ACHN (cell line): Measurements from ENCODE around the gene KLHL30.
"Not testable (repeated sequence)": the region's sequence is repeated elsewhere in the genome, so short reads cannot be mapped to it uniquely, and the experiment has no call there.

ENCODE experiments used
- DNase-seq: peaks from one replicate; pipeline ENCODE4 v3.0.0-alpha.2; 2015
- in situ Hi-C: cut with HindIII; loops from 2 replicates; pipeline ENCODE4 v1.10.0; 2017; ENCODE audit warnings: low sequenced_read_pairs, low pct_ligation_motif_present, low pct_unique_long_range_greater_than_20kb

Gene KLHL30

DNA sequence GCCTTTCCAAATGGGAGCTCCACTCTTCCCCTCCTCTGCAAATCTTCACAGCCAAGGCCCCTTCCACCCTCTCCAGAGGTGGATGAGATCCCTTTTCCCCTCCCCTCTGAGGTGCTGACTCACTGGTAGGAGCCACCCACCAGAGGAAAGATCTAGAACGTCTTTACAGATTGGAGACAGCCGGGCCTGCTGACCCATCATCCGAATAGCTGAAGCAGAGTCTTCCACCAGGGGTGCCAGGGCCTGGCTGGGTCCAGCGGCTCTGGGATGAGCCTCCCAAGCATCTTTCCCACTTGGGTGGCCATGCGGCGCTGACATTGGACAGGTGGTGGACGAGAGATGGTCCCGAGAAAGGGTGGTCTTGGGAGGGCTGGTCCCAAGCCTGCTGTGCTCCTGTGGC, 29.3 kb downstream of the KLHL30 start:
- in situ Hi-C loops = no loop called here
- no peak for DNase-seq

GRCh38 chr2:238168196-238169047, 30.0 kb downstream of the KLHL30 start:
- in situ Hi-C loops = no loop called here
- no peak for DNase-seq

GRCh38 chr2:238169048-238169707, 30.7 kb downstream of the KLHL30 start:
- peak; percentile 56 for DNase-seq
- in situ Hi-C loops = no loop called here

DNA sequence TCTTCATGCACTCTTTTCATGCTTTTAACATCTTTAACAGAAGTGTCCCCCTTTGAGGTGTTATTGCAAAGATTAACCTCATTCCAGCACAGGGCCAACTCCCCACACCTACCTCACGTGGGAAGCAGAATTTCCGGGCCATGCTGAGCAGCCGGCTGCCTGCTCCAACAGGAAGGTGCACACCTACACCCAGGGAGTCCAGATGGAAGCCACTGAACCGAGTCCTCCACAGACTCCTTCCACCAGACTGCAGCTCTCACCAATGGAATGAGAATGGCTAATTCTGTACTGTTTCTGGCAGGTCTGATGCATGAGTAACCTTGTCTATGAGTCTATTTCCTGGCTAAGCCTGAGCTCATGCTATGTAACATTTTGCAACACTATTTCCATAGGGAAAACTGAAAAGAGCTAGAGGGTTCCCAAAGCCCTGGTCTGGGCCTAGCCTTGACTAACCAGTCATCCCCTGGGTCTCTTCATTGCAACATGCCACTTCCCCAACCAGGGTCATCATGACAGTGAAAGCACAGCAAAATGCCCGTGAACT, 31.3 kb downstream of the KLHL30 start:
- in situ Hi-C loops = no loop called here
- DNase-seq = peak; percentile 91

GRCh38 chr2:238170386-238171071, 32.1 kb downstream of the KLHL30 start:
- DNase-seq = no peak
- in situ Hi-C loops = no loop called here

DNA sequence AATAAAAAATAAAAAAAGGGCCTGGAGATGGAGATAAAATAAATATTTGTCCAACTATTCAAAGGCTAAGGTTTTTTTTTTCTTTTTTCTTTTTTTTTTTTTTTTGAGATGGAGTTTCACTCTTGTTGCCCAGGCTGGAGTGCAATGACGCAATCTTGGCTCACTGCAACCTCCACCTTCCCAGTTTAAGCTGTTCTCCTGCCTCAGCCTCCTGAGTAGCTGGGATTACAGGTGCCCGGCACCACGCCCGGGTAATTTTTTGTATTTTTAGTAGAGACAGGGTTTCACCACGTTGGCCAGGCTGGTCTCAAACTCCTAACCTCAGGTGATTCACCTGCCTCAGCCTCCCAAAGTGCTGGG, 32.6 kb downstream of the KLHL30 start:
- in situ Hi-C loops, DNase-seq: not testable (repeated sequence)

GRCh38 chr2:238171575-238172187, 33.2 kb downstream of the KLHL30 start:
- in situ Hi-C loops = no loop called here
- no peak for DNase-seq

- DNase-seq = no peak
- in situ Hi-C loops = no loop called here
Observed at GRCh38 chr2:238172439-238172838, 34.0 kb downstream of the KLHL30 start.

GRCh38 chr2:238173692-238174091, 35.2 kb downstream of the KLHL30 start:
- in situ Hi-C loops = no loop called here
- DNase-seq = no peak

- DNase-seq = no peak
- in situ Hi-C loops = no loop called here
Observed at GRCh38 chr2:238174291-238174690, 35.8 kb downstream of the KLHL30 start.

DNA sequence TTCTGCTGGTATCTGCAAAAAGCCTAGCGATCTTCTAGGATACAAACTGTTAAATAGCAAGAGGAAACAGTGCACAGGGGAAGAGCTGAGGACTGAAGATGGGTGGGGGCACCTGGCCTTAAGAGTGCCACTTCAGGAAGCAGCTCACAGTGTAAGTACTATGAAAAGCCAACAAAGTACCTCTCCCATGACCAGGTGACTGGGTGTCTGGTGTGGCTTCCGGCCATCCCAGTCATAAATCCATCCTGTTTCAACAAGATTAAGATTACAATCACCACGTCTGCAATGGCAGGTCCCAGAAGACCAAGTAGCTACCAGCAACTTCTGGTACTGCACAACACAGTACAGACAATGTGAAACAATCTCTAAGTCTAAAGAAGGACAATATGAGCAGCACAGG, 36.2 kb downstream of the KLHL30 start:
- no peak for DNase-seq
- in situ Hi-C loops = no loop called here

GRCh38 chr2:238176613-238177012, 38.1 kb downstream of the KLHL30 start:
- in situ Hi-C loops = no loop called here
- no peak for DNase-seq

- no peak for DNase-seq
- in situ Hi-C loops = no loop called here
Observed at GRCh38 chr2:238180554-238180953, 42.1 kb downstream of the KLHL30 start.

DNA sequence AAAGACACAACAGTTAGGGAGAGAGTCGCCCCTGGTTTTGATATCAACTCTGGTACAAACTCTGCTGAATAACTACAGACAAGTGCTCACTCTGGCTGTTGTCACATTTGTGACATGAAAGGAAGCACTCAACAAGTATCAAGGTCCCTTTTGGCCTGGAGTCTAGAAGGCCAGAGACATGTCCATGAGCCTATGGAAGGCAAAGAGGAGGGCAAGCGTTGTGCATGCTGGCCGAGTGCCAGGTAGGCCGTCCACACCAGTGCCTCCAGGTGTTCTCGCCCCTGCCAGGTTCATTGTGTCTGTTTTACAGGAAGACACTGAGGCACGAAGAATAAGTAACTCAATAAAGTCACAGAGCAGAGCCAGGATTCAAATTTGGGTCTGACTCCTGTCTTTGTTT, 43.9 kb downstream of the KLHL30 start:
- DNase-seq = no peak
- in situ Hi-C loops = no loop called here

- in situ Hi-C loops = no loop called here
- DNase-seq = no peak
Observed at GRCh38 chr2:238183821-238184220, 45.4 kb downstream of the KLHL30 start.

GRCh38 chr2:238187618-238188548, 49.4 kb downstream of the KLHL30 start:
- in situ Hi-C loops = no loop called here
- DNase-seq = no peak

- in situ Hi-C loops = no loop called here
- DNase-seq = no peak
Observed at GRCh38 chr2:238190445-238190844, 52.0 kb downstream of the KLHL30 start.
